Fibroblast of mammary gland (primary cell): ENCODE results near the gene MND1.
A peak's percentile ranks its signal among the peaks of the same experiment; 100 is the strongest.
"Not testable (repeated sequence)": the region's sequence is repeated elsewhere in the genome, so short reads cannot be mapped to it uniquely, and the experiment has no call there.

Source experiments
- DNase-seq: peaks from one replicate; pipeline ENCODE4 v3.0.0-alpha.2; 2010; ENCODE audit warnings: low read depth
- H3K4me3 ChIP-seq: 2 replicates; pipeline ENCODE4 v1.5.1; 2011; ENCODE audit warnings: low read depth, mild to moderate bottlenecking, low read length, moderate library complexity; ENCODE audit not compliant: control insufficient read depth
- TF ChIP-seq, protein P1 (sequence below): conservative IDR thresholded peaks from 2 replicates; pipeline ENCODE4 v1.5.1; 2011; ENCODE audit warnings: low read depth, low read length, inconsistent platforms; ENCODE audit not compliant: control insufficient read depth, insufficient read depth

Gene MND1

DNA sequence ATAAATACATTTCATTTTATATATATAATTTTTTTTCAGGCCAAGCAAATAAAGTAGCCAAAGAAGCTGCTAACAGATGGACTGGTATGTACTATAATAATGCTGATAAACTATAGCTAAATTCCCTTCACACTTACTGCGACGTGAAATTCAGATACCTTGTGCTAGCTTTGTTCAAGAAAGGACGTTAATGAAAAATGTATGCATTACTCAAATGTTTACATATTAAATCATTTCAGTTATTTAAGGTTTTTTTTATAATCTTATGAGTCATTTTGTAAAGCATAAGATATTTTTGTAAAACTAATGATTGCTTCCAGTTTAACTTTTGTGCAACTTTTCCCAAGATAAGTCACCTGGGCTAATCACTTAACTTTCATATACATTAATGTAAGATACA, 64.4 kb downstream of the MND1 start:
- no peak for DNase-seq
- TF ChIP-seq, protein P1, sequence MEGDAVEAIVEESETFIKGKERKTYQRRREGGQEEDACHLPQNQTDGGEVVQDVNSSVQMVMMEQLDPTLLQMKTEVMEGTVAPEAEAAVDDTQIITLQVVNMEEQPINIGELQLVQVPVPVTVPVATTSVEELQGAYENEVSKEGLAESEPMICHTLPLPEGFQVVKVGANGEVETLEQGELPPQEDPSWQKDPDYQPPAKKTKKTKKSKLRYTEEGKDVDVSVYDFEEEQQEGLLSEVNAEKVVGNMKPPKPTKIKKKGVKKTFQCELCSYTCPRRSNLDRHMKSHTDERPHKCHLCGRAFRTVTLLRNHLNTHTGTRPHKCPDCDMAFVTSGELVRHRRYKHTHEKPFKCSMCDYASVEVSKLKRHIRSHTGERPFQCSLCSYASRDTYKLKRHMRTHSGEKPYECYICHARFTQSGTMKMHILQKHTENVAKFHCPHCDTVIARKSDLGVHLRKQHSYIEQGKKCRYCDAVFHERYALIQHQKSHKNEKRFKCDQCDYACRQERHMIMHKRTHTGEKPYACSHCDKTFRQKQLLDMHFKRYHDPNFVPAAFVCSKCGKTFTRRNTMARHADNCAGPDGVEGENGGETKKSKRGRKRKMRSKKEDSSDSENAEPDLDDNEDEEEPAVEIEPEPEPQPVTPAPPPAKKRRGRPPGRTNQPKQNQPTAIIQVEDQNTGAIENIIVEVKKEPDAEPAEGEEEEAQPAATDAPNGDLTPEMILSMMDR, result no peak
- H3K4me3 ChIP-seq, result no peak overlapping the region

DNA sequence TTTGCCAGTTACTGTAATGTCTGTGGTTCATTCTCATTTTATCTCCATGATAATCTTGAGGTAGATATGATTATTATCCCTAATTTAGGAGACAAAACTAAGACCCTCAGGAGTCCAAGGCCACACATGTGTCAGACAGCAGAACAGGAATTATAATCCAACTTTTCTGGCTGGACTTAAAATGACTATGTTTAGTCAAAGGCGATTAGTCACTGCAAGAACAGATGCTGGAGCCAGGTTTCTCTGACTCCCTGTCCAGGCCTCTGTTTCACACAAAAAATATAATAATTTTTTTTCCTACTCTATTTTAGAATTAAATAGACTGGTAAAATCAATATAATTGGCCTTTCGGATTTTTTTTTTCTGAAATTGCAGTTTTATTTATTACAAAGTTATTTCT, 64.9 kb downstream of the MND1 start:
- TF ChIP-seq, protein P1, result no peak
- DNase-seq, result peak; percentile 85
- H3K4me3 ChIP-seq, result no peak overlapping the region

- H3K4me3 ChIP-seq, result no peak overlapping the region
- TF ChIP-seq, protein P1, result no peak
- peak; percentile 38 for DNase-seq
These were observed 65.5 kb downstream of the MND1 start for GRCh38 chr4:153409924-153410501.

DNA sequence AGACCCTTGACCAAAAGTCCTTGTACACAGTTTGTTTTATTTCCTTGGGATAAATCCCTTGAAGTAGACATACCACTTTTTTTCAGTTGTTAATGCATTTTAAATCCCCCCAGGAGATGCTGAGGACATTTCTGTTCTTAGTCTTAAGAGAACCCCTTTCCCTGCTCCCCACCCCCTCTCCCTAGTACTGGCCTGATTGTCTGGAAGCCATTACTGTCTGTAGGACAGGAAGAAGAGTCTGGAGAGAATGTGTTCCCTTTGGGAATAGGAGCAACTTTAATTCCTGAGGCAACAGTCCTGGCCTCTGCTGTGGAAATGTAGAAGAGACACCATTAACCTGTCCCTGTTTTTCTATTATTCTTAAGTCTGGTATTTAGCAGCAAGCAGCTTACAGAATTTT, 69.4 kb downstream of the MND1 start:
- H3K4me3 ChIP-seq, result no peak overlapping the region
- TF ChIP-seq, protein P1, result no peak
- no peak for DNase-seq

DNA sequence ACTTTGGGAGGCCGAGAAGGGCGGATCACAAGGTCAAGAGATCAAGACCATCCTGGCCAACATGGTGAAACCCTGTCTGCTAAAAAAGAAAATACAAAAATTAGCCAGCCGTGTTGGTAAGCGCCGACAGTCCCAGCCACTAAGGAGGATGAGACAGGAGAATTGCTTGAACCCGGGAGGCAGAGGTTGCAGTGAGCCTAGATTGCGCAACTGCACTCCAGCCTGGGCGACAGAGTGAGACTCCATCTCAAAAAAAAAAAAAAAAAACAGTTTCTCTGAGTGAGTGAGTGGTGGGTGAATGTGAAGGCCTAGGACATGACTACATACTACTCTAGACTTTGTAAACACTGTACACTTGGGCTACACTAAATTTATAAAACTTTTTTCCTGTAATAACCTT, 72.0 kb downstream of the MND1 start:
- DNase-seq, H3K4me3 ChIP-seq: not testable (repeated sequence)

GRCh38 chr4:153418121-153418520, 73.6 kb downstream of the MND1 start:
- peak; percentile 49 for DNase-seq
- H3K4me3 ChIP-seq, result no peak overlapping the region
- TF ChIP-seq, protein P1, result no peak

DNA sequence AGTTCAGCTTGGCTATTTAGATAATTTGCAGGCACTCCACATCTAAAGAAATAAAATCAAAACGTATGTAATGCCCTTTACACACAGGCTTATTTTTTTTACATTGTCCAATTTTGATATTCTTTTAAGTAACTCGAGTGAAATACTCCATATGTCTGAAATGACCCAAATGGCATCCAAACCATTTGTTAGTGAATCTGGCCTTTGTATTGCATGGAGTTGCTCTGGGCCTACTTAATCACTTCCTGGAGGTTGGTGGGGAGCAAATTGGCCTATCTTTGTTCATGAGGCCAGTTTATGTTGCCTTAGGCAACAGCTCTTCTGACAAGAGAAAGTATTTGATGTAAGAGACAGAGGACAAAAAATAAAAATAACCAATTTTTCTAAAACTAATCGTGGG, 74.1 kb downstream of the MND1 start:
- TF ChIP-seq, protein P1, result no peak
- no peak for DNase-seq
- H3K4me3 ChIP-seq, result no peak overlapping the region
